ENCODE results near the gene EDN3. TPM values are rescaled to one million over a fixed set of nuclear protein-coding genes. Genes with fewer than 3 reads are reported as not detected.
A peak's percentile ranks its signal among the peaks of the same experiment; 100 is the strongest.

Gene EDN3
- total and polyA plus RNA-seq, 2 of the 8 experiments (the other 6 are each of a cell fraction or from before 2014, with no cell fraction given): 0.17 to 0.38 TPM

GRCh38 chr20:59364611-59365010, 64.2 kb downstream of the EDN3 start:
- Histone ChIP-seq H2BK120ac (replicated peaks; ENCODE audit: low read depth, low read length) (no peak overlapping the region), H3K9ac (replicated peaks in 1 of 4; ENCODE audit: extremely low read depth in 1 of 4, low read depth in 3 of 4, low read length in 3 of 4) (no peak overlapping the region), H3K79me2 (ENCODE audit: control insufficient read depth in 1 of 2, insufficient read depth in 2 of 2, low read length in 2 of 2) (no peaks in the 10 kb centered on the region), H3K18ac (ENCODE audit: extremely low read depth, low read length) (no peak overlapping the region), H4K8ac (ENCODE audit: extremely low read depth, insufficient read depth, low read length) (peak overlapping the region; percentile 6; the same call in 1 of the 2 replicates), H3K4me2 (ENCODE audit: insufficient read depth in 1 of 2, low read depth in 2 of 2, low read length in 2 of 2) (no peak overlapping the region), H3K14ac (ENCODE audit: insufficient read length) (no peak overlapping the region), H4K20me1 (replicated peaks in 1 of 2; ENCODE audit: control insufficient read depth in 1 of 2, insufficient read depth in 2 of 2, low read length in 2 of 2) (no peaks in the 10 kb centered on the region), H3K56ac (replicated peaks; ENCODE audit: insufficient read length, low read depth, low read length) (no peak overlapping the region), H3K79me1 (ENCODE audit: low read depth, low read length) (no peaks in the 10 kb centered on the region), H3K23me2 (ENCODE audit: low read depth, low read length) (peaks cover 5% of the 10 kb centered on the region; the same call in 1 of the 2 replicates), H2BK15ac (ENCODE audit: low read length) (no peak overlapping the region), H2AK5ac (ENCODE audit: low read depth, low read length) (no peak overlapping the region), H3K9me3 (ENCODE audit: insufficient read depth in 2 of 2, low read depth in 1 of 2, low read length in 1 of 2) (no peaks in the 10 kb centered on the region), H3K27me3 (replicated peaks in 1 of 4; ENCODE audit: control insufficient read depth in 3 of 4, extremely low read depth in 1 of 4, insufficient read depth in 3 of 4, low read length in 3 of 4) (no peaks in the 10 kb centered on the region; a peak in 2 of 7 replicates), H4K91ac (replicated peaks; ENCODE audit: insufficient read length, low read length) (no peak overlapping the region), H2BK20ac (ENCODE audit: low read length) (no peak overlapping the region), H3K23ac (ENCODE audit: insufficient read length) (no peak overlapping the region), H4K5ac (ENCODE audit: insufficient read length, low read depth, low read length) (no peak overlapping the region), H2AFZ (ENCODE audit: low read length) (no peak overlapping the region), H3K4me3 (ENCODE audit: extremely low read depth in 1 of 4, insufficient read depth in 2 of 4, low read depth in 3 of 4, low read length in 4 of 4) (no peak overlapping the region), H3K36me3 (ENCODE audit: control insufficient read depth in 2 of 4, insufficient read depth in 4 of 4, low read length in 3 of 4) (no peaks in the 10 kb centered on the region), H3K27ac (ENCODE audit: low read depth, low read length) (no peak overlapping the region), H2BK5ac (ENCODE audit: low read depth, low read length) (no peak overlapping the region), H3K4me1 (replicated peaks in 1 of 4; ENCODE audit: control insufficient read depth in 3 of 4, insufficient read depth in 4 of 4, low read length in 3 of 4) (peaks cover 0 to 4% (median 3%) of the 10 kb centered on the region in 4 experiments; a peak in 4 of 7 replicates), H2BK12ac (ENCODE audit: low read depth, low read length) (no peak overlapping the region), H3K4ac (replicated peaks; ENCODE audit: insufficient read length, low read depth, low read length) (no peak overlapping the region)
- no peak for DNase-seq (ENCODE audit: low read depth in 1 of 2, low spot score in 2 of 2)
- no peak for FAIRE-seq
- POLR2A ChIA-PET (ENCODE audit: partially characterized antibody): no interaction called here
- CTCF ChIA-PET (ENCODE audit: partially characterized antibody): interaction anchor here (0.9 to 1.5 kb wide), 4 partner anchors 11 to 143 kb away, joined by 3 to 7 read pairs (median 4); no protein-coding TSS in a partner anchor
- 85% methylated on average over 6 of the region's 6 CpGs; no CpG with 5 or more reads in 1 of the 2 experiments for WGBS, 2 experiments (ENCODE audit: extremely low coverage in 1 of 2, insufficient coverage in 1 of 2, insufficient read length in 1 of 2, insufficient replicate concordance in 2 of 2, low coverage in 1 of 2, low lambda C conversion rate in 2 of 2, missing lambda C conversion rate in 1 of 2)
- TF ChIP-seq CBX5 (IDR thresholded peaks at IDR 0.05; ENCODE audit: low read depth, low read length) (no peak), TEAD4 (IDR thresholded peaks at IDR 0.05; ENCODE audit: low read depth, low read length) (no peak), PHF8 (conservative IDR thresholded peaks at IDR 0.05; ENCODE audit: low read depth, low read length) (no peak), GTF2F1 (IDR thresholded peaks at IDR 0.05; ENCODE audit: borderline replicate concordance, low read depth, low read length) (no peak), YY1 (IDR thresholded peaks at IDR 0.05; ENCODE audit: low read depth, low read length) (no peak), RFX5 (IDR thresholded peaks at IDR 0.05; ENCODE audit: borderline replicate concordance, low read depth, low read length) (no peak), JUN (IDR thresholded peaks at IDR 0.05; ENCODE audit: low read depth, low read length) (no peak), BCL11A (IDR thresholded peaks at IDR 0.05; ENCODE audit: low read depth in 2 of 2, low read length in 2 of 2) (no peak), CHD1 (IDR thresholded peaks at IDR 0.05; ENCODE audit: low read depth, low read length) (no peak), POLR2AphosphoS5 (IDR thresholded peaks at IDR 0.05; ENCODE audit: low read depth, low read length) (no peak), CTCF (IDR thresholded peaks at IDR 0.05; ENCODE audit: control extremely low read depth in 1 of 3, insufficient read depth in 1 of 3, low read depth in 1 of 3, low read length in 3 of 3) (no peak), KDM5A (IDR thresholded peaks at IDR 0.05; ENCODE audit: low read length) (no peak)
